GM18868 (cell line): ENCODE data around the gene KCNN4.

Source experiments
- ATAC-seq: cut with Tn5 transposase; IDR thresholded peaks from one replicate; pipeline ENCODE4 v1.9.1; 2021; ENCODE audit warnings: mild to moderate bottlenecking, moderate library complexity; ENCODE audit not compliant: unreplicated experiment

KCNN4 gene

DNA sequence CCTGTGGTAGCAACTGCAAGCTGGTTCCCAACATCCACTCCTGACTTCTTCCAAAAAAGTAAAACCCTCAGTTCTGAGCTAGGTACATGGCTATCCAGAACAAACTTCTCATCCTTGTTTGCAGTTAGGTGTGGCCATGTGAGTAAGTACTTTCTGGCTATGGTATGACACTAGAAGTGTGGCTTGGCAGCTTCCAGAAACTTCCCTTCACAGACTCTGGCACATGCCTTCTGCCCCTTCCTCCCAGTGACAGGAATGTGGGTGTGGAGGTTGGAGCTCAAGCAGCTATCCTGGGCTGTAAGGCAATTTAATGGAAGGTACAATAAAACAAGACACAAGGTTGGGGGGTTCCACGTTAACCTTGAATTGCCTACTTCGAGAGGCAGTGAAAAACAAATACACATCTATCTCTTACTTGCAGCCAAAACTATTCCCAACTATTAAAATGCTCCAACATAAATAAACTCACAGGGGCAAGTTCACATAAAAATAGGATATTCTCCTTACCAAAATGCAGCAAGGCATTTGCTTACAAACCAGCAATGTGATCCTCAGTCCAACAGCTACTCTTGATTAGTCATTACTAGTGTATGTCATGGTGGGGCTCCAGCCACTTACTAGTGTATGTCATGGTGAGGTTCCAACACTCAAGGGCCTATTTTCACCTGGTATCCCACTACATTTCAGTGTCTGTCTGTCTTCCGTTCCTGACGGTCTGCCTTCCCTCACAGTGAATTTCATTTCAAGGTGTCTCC is 29.1 kb downstream of the KCNN4 start:
- no peak for ATAC-seq

DNA sequence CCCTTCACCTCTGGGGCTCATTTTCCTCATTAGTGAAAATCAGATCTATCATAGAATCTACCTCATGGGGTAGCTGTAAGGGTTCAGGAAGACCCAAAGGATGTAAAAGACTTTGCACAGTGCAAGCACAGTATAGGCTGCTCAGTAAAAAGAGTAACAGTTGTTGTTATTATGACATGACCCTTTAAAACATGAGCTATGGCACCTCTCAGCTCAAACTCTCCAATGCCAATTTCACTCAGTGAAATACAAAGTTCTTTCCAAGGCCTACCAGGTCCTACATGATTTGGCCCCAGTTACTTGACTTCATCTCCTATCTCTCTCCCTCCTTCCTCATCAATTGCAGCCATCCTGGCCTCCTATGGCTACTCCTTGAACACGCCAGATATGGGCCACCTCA is 30.9 kb downstream of the KCNN4 start:
- no peak for ATAC-seq

GRCh38 chr19:43749152-43749551 is 31.6 kb downstream of the KCNN4 start:
- no peak for ATAC-seq

- no peak for ATAC-seq
Observed at GRCh38 chr19:43748685-43749084, 32.1 kb downstream of the KCNN4 start.

- ATAC-seq: no peak
Observed at GRCh38 chr19:43748205-43748594, 32.6 kb downstream of the KCNN4 start.

DNA sequence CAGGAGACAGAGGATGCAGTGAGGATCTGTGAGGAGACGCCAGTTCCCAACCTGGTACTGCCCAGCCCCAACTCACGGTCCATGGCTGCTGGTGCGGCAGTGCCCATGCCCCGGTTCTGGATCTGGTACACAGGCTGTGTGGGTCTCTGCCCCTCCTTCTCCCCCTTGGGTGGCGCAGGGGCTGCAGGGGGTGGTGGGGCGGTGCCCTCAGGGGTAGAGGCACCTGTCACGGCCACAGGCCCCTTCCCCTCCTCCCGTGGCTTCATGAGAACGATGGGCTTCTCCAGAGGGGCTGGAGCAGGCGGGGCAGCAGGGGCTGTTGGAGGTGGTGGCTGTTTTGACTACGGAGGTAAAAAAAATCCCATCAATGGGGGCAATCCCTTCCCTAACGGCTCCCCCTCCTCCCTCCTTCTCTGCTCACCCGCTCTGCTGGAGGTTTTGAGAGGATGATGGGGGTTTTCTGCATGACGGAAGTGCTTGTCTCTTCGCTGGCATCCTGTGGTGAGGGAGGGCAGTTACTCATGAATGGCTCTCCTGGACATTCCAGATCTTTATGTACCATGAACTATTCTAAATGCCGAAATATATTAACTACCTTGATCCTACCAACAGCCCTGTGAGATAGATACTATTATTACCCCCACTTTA is 33.1 kb downstream of the KCNN4 start:
- no peak for ATAC-seq

- no peak for ATAC-seq
Observed at GRCh38 chr19:43743059-43743458, 37.7 kb downstream of the KCNN4 start.

GRCh38 chr19:43741075-43741825 is 39.5 kb downstream of the KCNN4 start:
- no peak for ATAC-seq

GRCh38 chr19:43739439-43740235 is 41.1 kb downstream of the KCNN4 start:
- ATAC-seq: no peak

- no peak for ATAC-seq
Observed at GRCh38 chr19:43738780-43739211, 42.0 kb downstream of the KCNN4 start.

GRCh38 chr19:43735957-43736356 is 44.8 kb downstream of the KCNN4 start:
- ATAC-seq: no peak

GRCh38 chr19:43735013-43735412 is 45.8 kb downstream of the KCNN4 start:
- ATAC-seq: no peak

DNA sequence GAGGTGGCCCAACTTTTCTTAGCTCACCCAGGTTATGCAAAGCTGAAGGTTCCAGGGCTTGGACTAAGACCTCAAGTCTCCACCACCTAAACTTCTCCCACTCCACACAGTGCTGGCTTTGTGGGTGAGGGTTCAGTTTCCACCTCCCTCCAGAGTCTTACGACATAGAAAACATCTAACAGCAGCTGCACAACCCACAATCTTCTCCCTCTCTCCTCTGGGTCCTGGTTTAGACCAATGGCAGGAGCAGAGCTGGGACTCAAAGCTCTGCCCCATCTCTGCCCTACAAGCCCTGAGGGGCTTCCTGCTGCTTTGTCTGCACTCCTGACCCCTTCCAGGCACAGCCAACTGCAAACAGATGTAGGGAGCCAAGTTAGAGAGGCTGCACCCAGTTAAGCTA is 48.9 kb downstream of the KCNN4 start:
- no peak for ATAC-seq

DNA sequence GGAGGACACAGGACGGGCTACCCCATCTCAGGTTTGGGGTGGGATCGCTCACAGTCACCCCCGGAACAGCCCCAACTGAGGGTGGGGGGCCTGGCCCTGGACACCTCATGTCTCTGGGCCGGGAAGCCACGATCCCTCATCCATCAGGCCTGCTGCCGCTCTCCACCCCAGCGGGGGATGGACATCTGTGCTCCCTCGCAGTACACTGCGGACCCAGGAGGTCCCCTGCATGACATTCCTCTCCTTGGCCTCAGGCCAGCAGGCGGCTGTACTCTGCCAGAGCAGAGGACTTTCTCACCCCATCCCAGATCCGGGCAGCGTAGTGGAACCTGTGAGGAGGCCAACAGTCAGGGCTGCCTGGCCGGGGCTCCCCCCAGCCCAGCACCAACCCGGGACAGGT is 49.4 kb downstream of the KCNN4 start:
- ATAC-seq: no peak

- ATAC-seq: no peak
Observed at GRCh38 chr19:43729919-43730318, 50.9 kb downstream of the KCNN4 start.

- no peak for ATAC-seq
Observed at GRCh38 chr19:43727593-43727853, 53.2 kb downstream of the KCNN4 start.

DNA sequence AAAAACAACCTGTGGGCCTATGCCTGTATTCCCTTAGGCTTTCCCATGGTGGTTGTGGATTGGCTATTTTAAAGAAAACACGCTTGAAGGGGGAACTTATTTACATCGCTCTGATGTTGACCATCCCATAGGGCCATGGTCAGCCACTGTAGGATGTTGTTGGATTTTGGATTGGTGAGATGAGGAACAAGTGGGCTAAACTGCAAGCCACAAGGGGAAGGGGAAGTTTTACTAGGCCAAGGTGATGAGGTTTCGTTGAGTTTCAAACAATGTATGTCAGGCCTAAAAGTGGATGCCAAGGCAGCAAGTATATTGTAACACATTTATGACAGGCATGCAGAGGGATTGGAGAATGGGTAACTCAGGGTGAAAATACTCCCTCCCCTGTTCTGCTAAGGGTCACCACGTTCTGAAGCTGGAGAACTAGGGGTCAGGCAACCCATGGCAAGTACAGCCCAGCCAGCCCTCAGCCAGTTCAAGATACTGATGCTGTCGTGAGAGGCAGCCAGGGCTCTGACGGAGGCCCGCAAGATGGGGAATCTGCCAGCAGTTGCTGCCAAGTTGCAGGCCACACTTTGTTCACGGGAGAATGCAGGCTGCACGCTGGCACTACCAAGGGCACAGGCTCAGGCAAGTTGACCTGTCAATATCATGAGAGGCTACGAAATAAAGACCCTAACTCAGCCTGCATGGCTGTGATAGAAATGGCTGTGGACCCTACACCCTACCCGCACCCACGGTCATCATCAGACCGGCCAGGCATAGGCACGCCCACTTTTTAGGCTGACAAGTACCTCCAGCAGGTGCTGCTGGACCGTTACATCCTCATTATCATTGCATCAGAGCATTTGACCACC is 53.8 kb downstream of the KCNN4 start:
- ATAC-seq: no peak

DNA sequence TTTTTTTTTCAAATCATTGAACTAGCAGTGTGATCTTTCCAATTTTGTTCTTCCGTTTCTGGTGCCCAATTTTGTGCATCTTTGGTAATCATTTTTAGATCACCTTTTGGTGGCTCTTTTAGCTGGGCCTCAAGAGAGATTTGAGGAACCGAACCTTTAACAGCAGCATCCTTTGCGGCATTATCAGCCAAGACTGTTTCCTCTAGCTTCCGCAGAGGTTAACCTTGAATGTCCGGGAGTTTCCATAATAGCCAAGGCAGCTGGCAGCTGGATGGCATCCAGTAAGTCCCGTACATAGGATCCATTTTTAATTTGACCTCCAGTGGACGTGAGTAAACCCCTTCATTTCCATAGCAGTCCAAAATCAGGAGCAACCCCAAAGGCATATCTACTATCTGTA is 55.3 kb downstream of the KCNN4 start:
- ATAC-seq: no peak

DNA sequence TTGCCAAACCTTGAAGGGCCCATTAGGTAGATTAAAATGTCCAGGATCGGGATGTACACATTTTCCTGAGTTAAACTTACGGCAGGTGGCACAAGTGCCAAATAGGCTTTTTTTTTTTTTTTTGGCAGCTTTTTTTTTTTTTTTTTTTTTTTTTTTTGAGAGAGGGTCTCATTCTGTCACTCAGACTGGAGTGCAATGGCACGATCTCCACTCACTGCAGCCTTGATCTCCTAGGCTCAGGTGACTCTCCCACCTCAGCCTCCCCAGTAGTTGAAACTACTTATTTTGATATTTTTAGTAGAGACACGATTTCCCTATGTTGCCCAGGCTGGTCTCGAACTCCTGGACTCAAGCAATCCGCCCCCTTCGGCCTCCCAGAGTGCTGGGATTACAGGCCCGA is 55.9 kb downstream of the KCNN4 start:
- ATAC-seq: no peak

DNA sequence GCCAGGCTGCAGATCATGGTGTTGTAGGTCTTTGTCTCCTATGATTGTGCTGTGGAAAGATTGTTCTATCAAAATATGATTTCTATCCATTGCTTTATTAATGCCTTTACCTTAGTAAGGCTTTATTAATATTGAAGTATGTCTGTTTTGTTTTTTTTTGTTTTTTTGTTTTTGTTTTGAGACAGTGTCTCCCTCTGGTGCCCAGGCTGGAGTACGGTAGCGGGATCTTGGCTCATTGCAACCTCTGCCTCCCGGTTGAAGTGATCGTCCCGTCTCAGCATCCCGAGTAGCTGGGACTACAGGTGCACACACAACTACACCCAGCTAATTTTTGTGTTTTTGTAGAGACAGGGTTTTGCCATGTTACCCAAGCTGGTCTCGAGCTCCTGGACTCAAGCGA is 57.2 kb downstream of the KCNN4 start:
- ATAC-seq: no peak
